Kidney epithelial cell (primary cell): Measurements from ENCODE around the gene IP6K3. TPM values are rescaled to one million over a fixed set of nuclear protein-coding genes. Genes with fewer than 3 reads are reported as not detected.

ENCODE experiments used
- DNase-seq: peaks from one replicate; pipeline ENCODE4 v3.0.0-alpha.2; 2010; ENCODE audit warnings: low read depth
- H3K27me3 ChIP-seq: 2 replicates; pipeline ENCODE4 v1.6.0; 2011; ENCODE audit warnings: low read length; ENCODE audit not compliant: control insufficient read depth, insufficient read depth
- H3K36me3 ChIP-seq: 2 replicates; pipeline ENCODE4 v1.5.1; 2011; ENCODE audit warnings: low read length; ENCODE audit not compliant: control insufficient read depth, insufficient read depth
- H3K4me3 ChIP-seq: 2 replicates; pipeline ENCODE4 v1.5.1; 2011; ENCODE audit warnings: low read depth, mild to moderate bottlenecking, control low read depth, low read length
- CTCF ChIP-seq: IDR thresholded peaks from 2 replicates; pipeline ENCODE4 v1.5.1; 2011; ENCODE audit warnings: mild to moderate bottlenecking, moderate library complexity, low read length, control low read depth, inconsistent platforms; ENCODE audit not compliant: insufficient read depth, poor library complexity, severe bottlenecking
- total RNA-seq: library from RNA; depleted of rRNA; stranded (reverse); fragments of >200 nt; gene quantifications from 2 replicates; pipeline ENCODE4 v1.2.3, GENCODE V29; 2015

Gene IP6K3
- total RNA-seq, 1 donor from 2014 or later: 0.29 TPM

GRCh38 chr6:33725222-33725621 is 21.5 kb downstream of the IP6K3 start:
- DNase-seq: no peak
- TF ChIP-seq CTCF: no peak
- peaks cover 16% of the 10 kb centered on the region for H3K27me3 ChIP-seq

DNA sequence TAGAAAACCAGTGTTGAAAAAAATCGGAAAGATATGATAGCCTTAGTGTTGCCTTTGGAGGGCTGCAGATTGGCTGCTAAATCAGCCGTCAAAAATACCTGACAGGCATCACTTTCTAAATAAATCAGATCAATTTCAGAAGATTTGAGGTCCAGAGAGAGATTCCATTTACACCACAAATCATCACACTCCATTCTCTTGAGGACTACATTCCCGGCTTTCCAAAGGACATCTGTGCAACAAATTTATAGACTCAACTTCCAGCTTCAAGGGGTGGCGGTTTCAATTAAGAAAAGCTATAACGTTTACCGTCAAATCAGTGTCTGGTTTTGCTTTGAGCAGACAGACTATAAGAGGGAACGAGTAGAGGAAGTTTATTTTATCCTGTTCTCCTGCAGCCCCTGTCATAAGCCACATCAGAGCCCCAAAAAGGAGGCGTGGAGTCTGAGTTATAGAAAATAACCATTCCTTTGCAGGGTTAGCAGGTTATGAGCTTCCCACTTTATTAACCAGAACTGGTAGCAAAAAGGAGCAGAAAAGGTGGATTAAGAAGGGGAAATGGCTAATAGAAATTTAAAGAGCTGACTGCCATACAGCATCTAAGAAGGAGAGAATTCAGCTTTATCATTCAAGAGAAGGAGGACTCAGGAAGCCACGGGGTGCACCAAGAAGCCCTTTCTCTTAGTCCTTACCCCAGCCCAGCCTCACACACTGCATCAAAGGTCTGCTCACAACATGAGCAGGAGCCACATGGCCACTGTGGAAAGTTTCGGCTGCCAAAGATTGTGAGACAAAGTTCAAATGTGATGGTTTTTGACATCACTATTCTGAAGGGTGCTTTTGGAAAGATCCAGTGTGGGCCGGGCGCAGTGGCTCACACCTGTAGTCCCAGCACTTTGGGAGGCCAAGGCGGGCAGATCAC is 22.3 kb downstream of the IP6K3 start:
- no peak for TF ChIP-seq CTCF
- H3K27me3 ChIP-seq: peaks cover 16% of the 10 kb centered on the region
- no peaks in the 10 kb centered on the region for H3K36me3 ChIP-seq
- DNase-seq: no peak
- H3K4me3 ChIP-seq: no peak overlapping the region

More at GRCh38 chr6:33725222-33725621, 21.5 kb downstream of the IP6K3 start:
- no peaks in the 10 kb centered on the region for H3K36me3 ChIP-seq
- no peak overlapping the region for H3K4me3 ChIP-seq

DNA sequence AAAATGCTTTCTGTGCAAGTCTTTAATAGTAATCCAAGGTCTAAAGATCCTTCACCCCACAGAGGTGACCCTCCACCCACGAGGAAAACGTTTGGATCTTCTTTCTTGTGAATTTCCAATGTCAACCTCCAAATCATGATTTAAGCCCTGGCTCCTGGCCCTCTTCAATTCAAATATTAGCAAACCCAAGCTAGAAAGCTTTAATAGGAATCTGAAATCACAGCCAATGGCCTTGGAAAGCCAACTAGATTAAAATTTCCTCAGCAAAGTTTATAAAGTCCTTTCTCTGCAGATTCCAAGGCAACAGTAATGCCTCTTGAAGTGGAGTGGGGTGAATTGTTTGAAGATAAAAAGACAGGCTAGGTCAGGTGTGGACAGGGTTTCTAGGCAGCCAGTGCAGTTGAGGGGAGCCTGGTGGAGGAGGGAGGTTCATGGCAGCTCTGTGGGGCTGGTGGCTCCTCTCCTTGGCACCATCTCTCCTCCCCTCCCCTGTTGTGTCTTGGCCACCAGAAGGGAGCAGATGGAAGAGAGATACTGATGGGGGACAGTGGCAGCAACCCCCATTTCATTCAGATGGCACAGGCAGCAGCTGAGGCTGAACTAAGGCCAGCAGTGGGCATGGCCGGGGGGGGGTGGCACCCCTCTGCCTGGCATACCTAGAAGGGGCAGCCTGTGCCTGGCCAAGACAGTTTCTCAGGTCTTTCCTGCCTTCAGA is 23.2 kb downstream of the IP6K3 start:
- peaks cover 16% of the 10 kb centered on the region for H3K27me3 ChIP-seq
- no peak for DNase-seq
- H3K4me3 ChIP-seq: no peak overlapping the region
- no peak for TF ChIP-seq CTCF
- H3K36me3 ChIP-seq: no peaks in the 10 kb centered on the region

DNA sequence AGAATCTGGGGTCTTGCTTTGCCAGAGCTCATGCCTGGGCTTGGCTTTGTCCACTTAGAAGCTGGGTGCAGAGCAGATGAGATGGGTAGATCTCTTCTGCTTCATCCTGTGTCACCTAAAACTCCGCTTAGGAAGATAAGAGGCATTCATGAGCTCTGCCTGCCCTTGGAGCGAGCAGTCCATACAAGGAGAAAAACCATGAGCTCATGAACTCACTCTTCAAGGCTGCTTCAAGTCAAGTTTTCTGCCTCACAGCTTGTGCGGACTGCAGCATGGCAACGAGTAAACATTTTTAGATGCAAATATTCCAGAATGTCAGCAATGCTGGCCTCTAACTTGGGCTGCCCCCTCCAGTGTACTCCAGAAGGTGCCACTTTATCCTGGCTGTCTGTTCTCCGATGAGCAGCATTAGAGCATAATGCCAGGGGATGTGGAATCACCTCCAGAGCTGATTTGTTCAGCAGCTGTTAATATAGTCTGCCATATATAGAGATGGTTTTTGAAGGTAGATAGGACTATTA is 24.5 kb downstream of the IP6K3 start:
- no peak for DNase-seq
- no peak for TF ChIP-seq CTCF
- no peak overlapping the region for H3K4me3 ChIP-seq
- H3K27me3 ChIP-seq: peaks cover 16% of the 10 kb centered on the region
- no peaks in the 10 kb centered on the region for H3K36me3 ChIP-seq

DNA sequence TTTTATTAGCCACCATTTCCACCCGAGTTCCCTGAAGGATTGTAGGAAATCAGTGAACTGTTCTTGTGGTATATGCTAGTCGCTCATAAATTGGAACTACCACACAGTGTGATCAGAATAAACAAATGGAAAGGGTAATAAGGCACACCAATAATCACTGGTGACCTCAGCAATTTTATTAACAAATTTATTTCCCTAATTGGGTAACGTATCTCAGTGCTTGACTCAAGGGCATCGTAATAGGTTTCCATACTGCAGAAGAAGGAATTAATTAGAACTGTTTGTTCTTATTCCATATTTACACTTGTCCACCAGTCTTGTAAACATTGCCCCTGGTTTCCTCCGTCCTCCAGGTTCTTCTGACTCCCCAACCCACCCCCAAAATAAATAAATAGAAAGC is 25.2 kb downstream of the IP6K3 start:
- Histone ChIP-seq H3K36me3 (no peaks in the 10 kb centered on the region), H3K4me3 (no peak overlapping the region), H3K27me3 (peaks cover 16% of the 10 kb centered on the region)
- no peak for TF ChIP-seq CTCF
- DNase-seq: no peak
